Stimulated activated naive CD4-positive, alpha-beta T cell (primary cell): Measurements from ENCODE around the gene VPS50.

ENCODE experiments used
- DNase-seq, 6 experiments: peaks; one replicate each; lab custom pipeline; 2025; lab: John Stamatoyannopoulos, UW

The VPS50 gene

GRCh38 chr7:93407239-93407638 lies 175.1 kb downstream of the VPS50 start:
- no peak for DNase-seq

GRCh38 chr7:93409324-93409723 lies 177.2 kb downstream of the VPS50 start:
- no peak for DNase-seq
